ENCODE results near the gene CNEP1R1.
A peak's percentile ranks its signal among the peaks of the same experiment; 100 is the strongest.

Gene CNEP1R1

GRCh38 chr16:50035468-50035992 lies 10.5 kb downstream of the CNEP1R1 start:
- Histone ChIP-seq H3K4me1 (ENCODE audit: insufficient read depth, low read length, poor library complexity, severe bottlenecking) (peaks cover 22% of the 10 kb centered on the region), H2AFZ (ENCODE audit: low read length) (no peak overlapping the region), H3F3A (ENCODE audit: low read depth) (no peaks in the 10 kb centered on the region), H3K79me2 (ENCODE audit: insufficient read depth, low read length) (peaks cover 14% of the 10 kb centered on the region; the same call in 1 of the 2 replicates), H3K36me3 (ENCODE audit: insufficient read depth, low read length) (peaks cover 20% of the 10 kb centered on the region; the same call in 1 of the 2 replicates), H3K9me3 (ENCODE audit: insufficient read depth, low read depth, low read length) (no peaks in the 10 kb centered on the region), H4K20me1 (ENCODE audit: insufficient read depth, low read length, poor library complexity, severe bottlenecking) (no peaks in the 10 kb centered on the region), H3K4me3 (ENCODE audit: low read length, poor library complexity, severe bottlenecking) (no peak overlapping the region), H3K4me2 (ENCODE audit: low read depth, low read length, poor library complexity, severe bottlenecking) (no peak overlapping the region), H3K27me3 (ENCODE audit: insufficient read depth, low read length, poor library complexity, severe bottlenecking) (no peaks in the 10 kb centered on the region), H3K9me2 (replicated peaks; ENCODE audit: low read depth, low read length) (no peaks in the 10 kb centered on the region), H3K9ac (ENCODE audit: low read depth, low read length, poor library complexity, severe bottlenecking) (no peak overlapping the region)
- TF ChIP-seq EZH2phosphoT487 (IDR thresholded peaks at IDR 0.05; ENCODE audit: borderline replicate concordance), result no peak
- no peak for TF ChIP-seq CTCF (conservative IDR thresholded peaks at IDR 0.05; ENCODE audit: low read length)

GRCh38 chr16:50036426-50036825 lies 11.4 kb downstream of the CNEP1R1 start:
- Histone ChIP-seq H3K36me3 (ENCODE audit: insufficient read depth, low read length) (peaks cover 20% of the 10 kb centered on the region; the same call in 1 of the 2 replicates), H3K9ac (ENCODE audit: low read depth, low read length, poor library complexity, severe bottlenecking) (no peak overlapping the region), H3K27me3 (ENCODE audit: insufficient read depth, low read length, poor library complexity, severe bottlenecking) (no peaks in the 10 kb centered on the region), H3K4me2 (ENCODE audit: low read depth, low read length, poor library complexity, severe bottlenecking) (no peak overlapping the region), H4K20me1 (ENCODE audit: insufficient read depth, low read length, poor library complexity, severe bottlenecking) (no peaks in the 10 kb centered on the region), H3K4me3 (ENCODE audit: low read length, poor library complexity, severe bottlenecking) (no peak overlapping the region), H3K9me3 (ENCODE audit: insufficient read depth, low read depth, low read length) (no peaks in the 10 kb centered on the region), H3K9me2 (replicated peaks; ENCODE audit: low read depth, low read length) (no peaks in the 10 kb centered on the region), H3K4me1 (ENCODE audit: insufficient read depth, low read length, poor library complexity, severe bottlenecking) (peaks cover 18% of the 10 kb centered on the region), H3K79me2 (ENCODE audit: insufficient read depth, low read length) (peaks cover 9% of the 10 kb centered on the region; the same call in 1 of the 2 replicates), H2AFZ (ENCODE audit: low read length) (no peak overlapping the region), H3F3A (ENCODE audit: low read depth) (no peaks in the 10 kb centered on the region)
- TF ChIP-seq EZH2phosphoT487 (IDR thresholded peaks at IDR 0.05; ENCODE audit: borderline replicate concordance) (no peak), CTCF (conservative IDR thresholded peaks at IDR 0.05; ENCODE audit: low read length) (no peak)

GRCh38 chr16:50037662-50038220 lies 12.7 kb downstream of the CNEP1R1 start:
- Histone ChIP-seq H3F3A (ENCODE audit: low read depth) (no peaks in the 10 kb centered on the region), H2AFZ (ENCODE audit: low read length) (no peak overlapping the region), H4K20me1 (ENCODE audit: insufficient read depth, low read length, poor library complexity, severe bottlenecking) (no peaks in the 10 kb centered on the region), H3K36me3 (ENCODE audit: insufficient read depth, low read length) (peaks cover 20% of the 10 kb centered on the region; the same call in 1 of the 2 replicates), H3K9ac (ENCODE audit: low read depth, low read length, poor library complexity, severe bottlenecking) (no peak overlapping the region), H3K9me2 (replicated peaks; ENCODE audit: low read depth, low read length) (no peaks in the 10 kb centered on the region), H3K4me2 (ENCODE audit: low read depth, low read length, poor library complexity, severe bottlenecking) (peak overlapping the region; percentile 36), H3K4me3 (ENCODE audit: low read length, poor library complexity, severe bottlenecking) (no peak overlapping the region), H3K9me3 (ENCODE audit: insufficient read depth, low read depth, low read length) (no peaks in the 10 kb centered on the region), H3K27me3 (ENCODE audit: insufficient read depth, low read length, poor library complexity, severe bottlenecking) (no peaks in the 10 kb centered on the region), H3K4me1 (ENCODE audit: insufficient read depth, low read length, poor library complexity, severe bottlenecking) (peaks cover 18% of the 10 kb centered on the region), H3K79me2 (ENCODE audit: insufficient read depth, low read length) (no peaks in the 10 kb centered on the region)
- TF ChIP-seq CTCF (conservative IDR thresholded peaks at IDR 0.05; ENCODE audit: low read length) (no peak), EZH2phosphoT487 (IDR thresholded peaks at IDR 0.05; ENCODE audit: borderline replicate concordance) (no peak)

Measured in Loucy (cell line).